ENCODE measurements around the gene RBFOX1. TPM values are rescaled to one million over a fixed set of nuclear protein-coding genes. Genes with fewer than 3 reads are reported as not detected.

Gene RBFOX1
- total RNA-seq, 1 donor from 2014 or later, result not detected

DNA sequence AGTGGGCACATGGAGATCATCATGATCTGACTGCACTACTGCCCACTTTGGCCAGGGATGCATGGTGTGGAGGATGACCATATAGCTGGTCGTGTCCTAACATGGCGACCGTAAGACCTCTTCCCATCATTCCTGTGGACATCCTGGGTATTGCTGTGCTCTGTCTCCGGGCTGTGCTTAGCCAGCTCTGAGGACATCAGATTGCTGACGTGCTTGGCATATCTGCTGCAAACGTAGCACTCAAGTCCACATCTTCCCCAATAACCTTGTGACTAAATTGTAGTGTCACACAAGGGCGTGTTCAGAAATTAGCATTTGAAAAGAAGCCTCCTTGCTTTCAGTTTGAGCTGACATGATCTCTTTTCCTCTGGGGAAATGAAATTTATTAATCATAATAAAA lies 373.2 kb downstream of the RBFOX1 start:
- no peak for TF ChIP-seq CTCF (IDR thresholded peaks at IDR 0.05; ENCODE audit: insufficient read depth, low read length, poor library complexity, severe bottlenecking)
- DNase-seq (ENCODE audit: low read depth), result no peak

GRCh38 chr16:7709186-7709585 lies 376.5 kb downstream of the RBFOX1 start:
- no peak for DNase-seq (ENCODE audit: low read depth)
- no peak for TF ChIP-seq CTCF (IDR thresholded peaks at IDR 0.05; ENCODE audit: insufficient read depth, low read length, poor library complexity, severe bottlenecking)
- no peaks in the 10 kb centered on the region for H3K27me3 ChIP-seq (ENCODE audit: control insufficient read depth, insufficient read depth, low read length)

More for the DNA sequence above, 373.2 kb downstream of the RBFOX1 start:
- Histone ChIP-seq H3K27me3 (ENCODE audit: control insufficient read depth, insufficient read depth, low read length) (no peaks in the 10 kb centered on the region), H3K36me3 (ENCODE audit: control insufficient read depth, insufficient read depth, low read length) (no peaks in the 10 kb centered on the region), H3K4me3 (ENCODE audit: low read depth, low read length) (no peak overlapping the region)

GRCh38 chr16:7713244-7713643 lies 380.6 kb downstream of the RBFOX1 start:
- Histone ChIP-seq H3K27me3 (ENCODE audit: control insufficient read depth, insufficient read depth, low read length) (no peaks in the 10 kb centered on the region), H3K36me3 (ENCODE audit: control insufficient read depth, insufficient read depth, low read length) (no peaks in the 10 kb centered on the region), H3K4me3 (ENCODE audit: low read depth, low read length) (no peak overlapping the region)
- TF ChIP-seq CTCF (IDR thresholded peaks at IDR 0.05; ENCODE audit: insufficient read depth, low read length, poor library complexity, severe bottlenecking), result no peak
- DNase-seq (ENCODE audit: low read depth), result no peak

More at GRCh38 chr16:7709186-7709585, 376.5 kb downstream of the RBFOX1 start:
- Histone ChIP-seq H3K36me3 (ENCODE audit: control insufficient read depth, insufficient read depth, low read length) (no peaks in the 10 kb centered on the region), H3K4me3 (ENCODE audit: low read depth, low read length) (no peak overlapping the region)

DNA sequence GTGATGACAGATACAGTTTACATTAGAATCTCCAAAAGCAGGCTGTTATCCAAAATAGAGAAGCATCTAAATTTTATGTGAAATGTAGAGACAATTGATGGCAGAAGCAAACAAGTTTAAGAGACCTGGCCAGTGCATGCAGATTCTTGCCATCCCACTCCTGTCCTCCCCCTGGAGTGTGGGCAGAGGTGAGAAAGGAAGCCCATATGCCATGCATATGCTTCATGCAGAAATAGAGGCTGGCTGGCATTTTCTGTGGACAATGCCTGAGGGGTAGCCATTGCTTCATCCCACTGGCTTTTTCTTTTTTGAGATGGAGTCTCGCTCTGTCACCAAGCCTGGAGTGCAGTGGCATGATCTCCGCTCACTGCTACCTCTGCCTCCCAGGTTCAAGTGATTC lies 382.1 kb downstream of the RBFOX1 start:
- Histone ChIP-seq H3K27me3 (ENCODE audit: control insufficient read depth, insufficient read depth, low read length) (no peaks in the 10 kb centered on the region), H3K36me3 (ENCODE audit: control insufficient read depth, insufficient read depth, low read length) (no peaks in the 10 kb centered on the region), H3K4me3 (ENCODE audit: low read depth, low read length) (no peak overlapping the region)
- TF ChIP-seq CTCF (IDR thresholded peaks at IDR 0.05; ENCODE audit: insufficient read depth, low read length, poor library complexity, severe bottlenecking), result no peak
- DNase-seq (ENCODE audit: low read depth), result no peak

DNA sequence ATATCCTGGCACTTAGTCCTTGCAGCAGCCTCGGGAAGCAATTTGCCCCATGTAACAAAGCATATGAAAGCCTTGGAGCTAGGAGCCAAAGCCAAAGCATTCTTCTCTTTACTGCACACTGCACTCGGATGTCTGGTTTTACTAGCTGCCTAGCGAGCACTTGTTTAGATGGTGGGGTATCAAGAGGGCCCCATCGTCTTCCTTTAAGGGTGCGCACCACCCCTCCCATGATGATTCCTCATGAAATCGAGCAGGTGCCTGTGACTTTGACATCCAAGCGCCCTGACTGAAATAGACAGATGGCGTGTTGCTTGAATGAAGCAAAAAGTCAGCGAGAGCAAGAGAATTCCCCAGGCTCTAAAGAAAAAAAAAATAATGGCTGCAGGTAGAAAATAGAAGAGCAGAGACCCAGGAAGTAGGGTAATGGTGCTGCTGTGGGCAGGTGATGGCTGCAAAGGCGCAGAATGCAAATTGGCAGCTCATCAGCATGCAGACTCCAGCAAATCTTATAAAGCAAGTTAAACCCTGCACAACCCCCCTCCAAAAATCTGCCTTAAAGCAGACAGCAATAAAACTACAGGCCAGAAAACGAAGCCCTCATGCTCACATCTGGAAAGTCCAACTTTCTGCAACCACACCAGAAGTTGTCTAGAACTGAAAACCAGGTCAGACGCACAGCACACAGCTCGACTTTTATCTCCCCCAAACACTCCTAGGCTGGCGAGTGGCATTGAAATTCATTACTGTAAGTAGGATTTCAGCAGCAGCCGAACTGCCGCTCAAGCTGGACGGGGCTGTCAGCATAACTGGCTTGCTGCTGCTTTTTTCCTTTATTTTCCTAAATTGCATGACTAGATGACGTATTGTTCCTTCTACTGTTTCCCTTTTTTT lies 384.3 kb downstream of the RBFOX1 start:
- Histone ChIP-seq H3K27me3 (ENCODE audit: control insufficient read depth, insufficient read depth, low read length) (no peaks in the 10 kb centered on the region), H3K4me3 (ENCODE audit: low read depth, low read length) (no peak overlapping the region), H3K36me3 (ENCODE audit: control insufficient read depth, insufficient read depth, low read length) (no peaks in the 10 kb centered on the region)
- DNase-seq (ENCODE audit: low read depth), result no peak
- TF ChIP-seq CTCF (IDR thresholded peaks at IDR 0.05; ENCODE audit: insufficient read depth, low read length, poor library complexity, severe bottlenecking), result no peak
